Measurements from ENCODE around the gene OR56A4. TPM values are rescaled to one million over a fixed set of nuclear protein-coding genes. Genes with fewer than 3 reads are reported as not detected.

Gene OR56A4
- total RNA-seq, 6 experiments from 2014 or later = 0.04 TPM; not detected in 5

DNA sequence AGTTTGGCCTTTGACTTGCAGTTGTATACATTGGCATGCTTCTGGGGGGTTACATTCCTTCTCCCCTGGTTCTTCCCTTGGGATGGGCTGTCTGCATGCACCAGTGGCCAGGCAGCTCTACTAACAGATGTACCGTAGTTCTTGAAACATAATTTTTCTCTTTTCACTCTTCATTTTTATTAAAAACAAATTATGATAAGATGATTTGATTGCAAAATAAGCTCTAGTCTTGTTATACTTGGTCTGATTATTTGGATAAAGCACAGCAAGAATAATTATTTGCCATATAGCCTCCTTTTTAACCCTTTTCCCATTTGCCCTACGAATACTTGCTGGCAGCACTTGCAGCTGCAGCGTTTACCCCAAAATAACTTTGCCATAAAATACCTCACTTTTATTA is 51.2 kb downstream of the OR56A4 start:
- ATAC-seq (no peak), DNase-seq (no peak)
- 64% methylated on average over 3 of the region's 3 CpGs for WGBS (ENCODE audit: insufficient coverage, low coverage, low lambda C conversion rate, missing lambda C conversion rate)
- Histone ChIP-seq H3K9me3 (no peaks in the 10 kb centered on the region), H3K27me3 (no peaks in the 10 kb centered on the region), H3K36me3 (no peaks in the 10 kb centered on the region), H3K4me3 (no peak overlapping the region), H3K27ac (no peak overlapping the region), H3K4me1 (no peaks in the 10 kb centered on the region)
- intact Hi-C loops (cut with DNase I) = no loop called here
- no peak for TF ChIP-seq POLR2A (IDR thresholded peaks at IDR 0.05)
- TF ChIP-seq, protein P1, sequence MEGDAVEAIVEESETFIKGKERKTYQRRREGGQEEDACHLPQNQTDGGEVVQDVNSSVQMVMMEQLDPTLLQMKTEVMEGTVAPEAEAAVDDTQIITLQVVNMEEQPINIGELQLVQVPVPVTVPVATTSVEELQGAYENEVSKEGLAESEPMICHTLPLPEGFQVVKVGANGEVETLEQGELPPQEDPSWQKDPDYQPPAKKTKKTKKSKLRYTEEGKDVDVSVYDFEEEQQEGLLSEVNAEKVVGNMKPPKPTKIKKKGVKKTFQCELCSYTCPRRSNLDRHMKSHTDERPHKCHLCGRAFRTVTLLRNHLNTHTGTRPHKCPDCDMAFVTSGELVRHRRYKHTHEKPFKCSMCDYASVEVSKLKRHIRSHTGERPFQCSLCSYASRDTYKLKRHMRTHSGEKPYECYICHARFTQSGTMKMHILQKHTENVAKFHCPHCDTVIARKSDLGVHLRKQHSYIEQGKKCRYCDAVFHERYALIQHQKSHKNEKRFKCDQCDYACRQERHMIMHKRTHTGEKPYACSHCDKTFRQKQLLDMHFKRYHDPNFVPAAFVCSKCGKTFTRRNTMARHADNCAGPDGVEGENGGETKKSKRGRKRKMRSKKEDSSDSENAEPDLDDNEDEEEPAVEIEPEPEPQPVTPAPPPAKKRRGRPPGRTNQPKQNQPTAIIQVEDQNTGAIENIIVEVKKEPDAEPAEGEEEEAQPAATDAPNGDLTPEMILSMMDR (IDR thresholded peaks at IDR 0.05) = no peak

Small RNA genes lying within 50 kb of the gene (small RNA-seq; reads per million reads assigned to genes)
- 0.68 to 2.7 reads per million in 2 experiments for gene RNA5SP329

Other genes starting within 250 kb of the OR56A4 start
- not detected for gene OR52N5, start 223.6 kb downstream of the OR56A4 start, total RNA-seq
- not detected for gene OR52N1, start 215.7 kb downstream of the OR56A4 start, total RNA-seq
- not detected for gene OR52N2, start 198.0 kb downstream of the OR56A4 start, total RNA-seq
- not detected for gene OR52E6, start 165.0 kb downstream of the OR56A4 start, total RNA-seq
- gene OR52E8, start 149.3 kb downstream of the OR56A4 start, total RNA-seq = not detected
- gene OR52E4, start 126.3 kb downstream of the OR56A4 start, total RNA-seq = not detected
- gene OR52E5, start 113.7 kb downstream of the OR56A4 start, total RNA-seq = not detected
- not detected for gene OR56A3, start 64.7 kb downstream of the OR56A4 start, total RNA-seq
- gene OR56A5, start 38.5 kb downstream of the OR56A4 start, total RNA-seq = not detected
- not detected for gene OR52L1, start 20.0 kb downstream of the OR56A4 start, total RNA-seq
- not detected for gene OR56A1, start 23.8 kb upstream of the OR56A4 start, total RNA-seq
- gene OR56B4, start 100.7 kb upstream of the OR56A4 start, total RNA-seq = not detected
- gene OR52B2, start 163.4 kb upstream of the OR56A4 start, total RNA-seq = under 1 TPM in 1 of 6 experiments, not detected in 5; 0.20 TPM
- not detected for gene OR52W1, start 192.3 kb upstream of the OR56A4 start, total RNA-seq
- not detected for gene C11orf42, start 198.6 kb upstream of the OR56A4 start, total RNA-seq
- 10 to 100 TPM; 20.3 to 37.5 (median 27.8) TPM for gene FHIP1B, start 227.7 kb upstream of the OR56A4 start, total RNA-seq
- gene CNGA4, start 232.1 kb upstream of the OR56A4 start, total RNA-seq = under 1 TPM in 1 of 6 experiments, not detected in 5; 0.25 TPM

Measured in right lobe of liver (tissue), 6 donors.